HCT116 (cell line): Measurements from ENCODE around the gene TNFSF12. TPM values are rescaled to one million over a fixed set of nuclear protein-coding genes. Genes with fewer than 3 reads are reported as not detected.
A peak's percentile ranks its signal among the peaks of the same experiment; 100 is the strongest.

ENCODE experiments used
- ATAC-seq: fragments of 200-7000 bp; cut with Tn5 transposase; 2 replicates; pipeline ENCODE4 v1.9.1; 2020; ENCODE audit warnings: mild to moderate bottlenecking, moderate library complexity
- BruUV-seq: library from RNA; stranded (reverse); fragments of 400-500 nt; replicated peaks from 2 replicates; lab custom pipeline; 2021; lab: Mats Ljungman, UMichigan
- CTCF ChIA-PET: fragments of 300-600 bp; sonication (Branson Sonifier 250); formaldehyde crosslinking; loops from one replicate; lab custom pipeline; 2021; ENCODE audit warnings: antibody characterized with exemption; lab: Charles Lee
- POLR2A ChIA-PET: fragments of 300-600, 350-600 bp; sonication (Branson Sonifier 250); formaldehyde crosslinking; loops from one replicate; lab custom pipeline; 2021; ENCODE audit warnings: antibody characterized with exemption; lab: Charles Lee
- RAD21 ChIA-PET, 2 experiments: fragments of 300-600 bp; sonication (Branson Sonifier 250); formaldehyde crosslinking; loops; one replicate each; lab custom pipeline; 2023; ENCODE audit warnings: low total read pairs in 2 of 2; ENCODE audit not compliant: uncharacterized antibody in 2 of 2, unreplicated experiment in 2 of 2, low non-redundant PET in 1 of 2; lab: Charles Lee
- DNase-seq: peaks from one replicate; pipeline ENCODE4 v3.0.0-alpha.2; 2010; ENCODE audit warnings: low read depth, low spot score
- H2AFZ ChIP-seq: fragments of 200-600 bp; shearing (Covaris generic), sonication (generic); 2 replicates; pipeline ENCODE4 v1.6.1; 2017; ENCODE audit warnings: low read depth, mixed run types, mixed read lengths, antibody characterized with exemption, low read length; ENCODE audit not compliant: poor library complexity, severe bottlenecking
- H3K27ac ChIP-seq: 2 replicates; pipeline ENCODE4 v1.5.1; 2012; ENCODE audit warnings: low read depth, low read length
- H3K27me3 ChIP-seq: fragments of 200-600 bp; sonication (generic); 2 replicates; pipeline ENCODE4 v1.6.1; 2016; ENCODE audit warnings: mixed run types, low read length, mixed read lengths; ENCODE audit not compliant: insufficient read depth
- H3K36me3 ChIP-seq, 2 experiments: fragments of 200-500 bp in 1 of 2; fragments of 200-600 bp in 1 of 2; sonication (Bioruptor generic) in 1 of 2; sonication (generic) in 1 of 2; 2 replicates each; pipeline versions ENCODE4 v1.5.1 to v1.6.1; 2014 to 2016; ENCODE audit warnings: low read length in 2 of 2, inconsistent platforms in 1 of 2, mixed read lengths in 1 of 2, mixed run types in 1 of 2; ENCODE audit not compliant: insufficient read depth in 2 of 2, control insufficient read depth in 1 of 2
- H3K4me1 ChIP-seq, 2 experiments: fragments of 200-600 bp in 1 of 2; sonication (generic) in 1 of 2; 2 replicates each; pipeline versions ENCODE4 v1.5.1 to v1.6.1; 2012 to 2017; ENCODE audit warnings: low read length in 2 of 2, inconsistent platforms in 1 of 2, mild to moderate bottlenecking in 1 of 2, mixed read lengths in 1 of 2, mixed run types in 1 of 2, moderate library complexity in 1 of 2; ENCODE audit not compliant: insufficient read depth in 2 of 2, control insufficient read depth in 1 of 2
- H3K4me2 ChIP-seq: fragments of 200-600 bp; sonication (generic); 2 replicates; pipeline ENCODE4 v1.6.1; 2017; ENCODE audit warnings: mixed run types, low read length, mixed read lengths
- H3K4me3 ChIP-seq, 2 experiments: fragments of 200-600 bp in 1 of 2; sonication (generic) in 1 of 2; replicated peaks in 1 of 2; 2 replicates each; pipeline ENCODE4 v1.5.1; 2011 to 2016; ENCODE audit warnings: low read length in 2 of 2, control low read depth in 1 of 2, low read depth in 1 of 2, mild to moderate bottlenecking in 1 of 2, mixed read lengths in 1 of 2, mixed run types in 1 of 2
- H3K79me2 ChIP-seq: fragments of 200-600 bp; sonication (generic); 2 replicates; pipeline ENCODE4 v1.6.1; 2017; ENCODE audit warnings: mild to moderate bottlenecking, mixed run types, low read length, moderate library complexity, mixed read lengths; ENCODE audit not compliant: insufficient read depth
- H3K9ac ChIP-seq: fragments of 200-600 bp; sonication (generic); 2 replicates; pipeline ENCODE4 v1.6.1; 2016; ENCODE audit warnings: low read length, mixed read lengths
- H3K9me2 ChIP-seq: fragments of 200-600 bp; sonication (generic), shearing (Covaris generic); 2 replicates; pipeline ENCODE4 v1.6.1; 2017; ENCODE audit warnings: mixed run types, mild to moderate bottlenecking, moderate library complexity; ENCODE audit not compliant: insufficient read depth
- H3K9me3 ChIP-seq, 2 experiments: fragments of 200-500 bp in 1 of 2; fragments of 200-600 bp in 1 of 2; sonication (Bioruptor generic) in 1 of 2; sonication (generic) in 1 of 2; 2 replicates each; pipeline ENCODE4 v1.6.1; 2014 to 2017; ENCODE audit warnings: low read length in 2 of 2, mixed read lengths in 2 of 2, inconsistent platforms in 1 of 2, low read depth in 1 of 2, mild to moderate bottlenecking in 1 of 2, mixed run types in 1 of 2, moderate library complexity in 1 of 2; ENCODE audit not compliant: control insufficient read depth in 1 of 2, insufficient read depth in 1 of 2
- H4K20me1 ChIP-seq: fragments of 200-600 bp; sonication (generic), shearing (Covaris generic); 2 replicates; pipeline ENCODE4 v1.6.1; 2017; ENCODE audit warnings: mixed run types, mild to moderate bottlenecking, moderate library complexity; ENCODE audit not compliant: insufficient read depth
- ZFX ChIP-seq: fragments of 450-650 bp; IDR thresholded peaks from 2 replicates; pipeline ENCODE4 v1.6.1; 2017
- intact Hi-C: fragments of 100-400 bp; cut with micrococcal nuclease; formaldehyde crosslinking; loops from 2 replicates; pipeline ENCODE4 v1.10.0; 2022
- total RNA-seq: library from RNA; stranded (reverse); gene quantifications from one replicate; pipeline ENCODE4 v1.2.1, GENCODE V29; 2021; ENCODE audit not compliant: unreplicated experiment
- TF ChIP-seq, protein P1 (sequence below), 3 experiments: fragments of 200-600 bp in 1 of 3; sonication (generic) in 1 of 3; IDR thresholded peaks in 2 of 3; conservative IDR thresholded peaks in 1 of 3; 2 replicates each; pipeline ENCODE4 v1.5.1; 2012 to 2017; ENCODE audit warnings: low read depth in 2 of 3, low read length in 2 of 3, antibody characterized with exemption in 1 of 3, borderline replicate concordance in 1 of 3, control low read depth in 1 of 3, mild to moderate bottlenecking in 1 of 3, mixed read lengths in 1 of 3, mixed run types in 1 of 3, moderate library complexity in 1 of 3; ENCODE audit not compliant: insufficient read depth in 1 of 3

The TNFSF12 gene
- total RNA-seq, 1 experiment from 2014 or later, result 12.3 TPM

DNA sequence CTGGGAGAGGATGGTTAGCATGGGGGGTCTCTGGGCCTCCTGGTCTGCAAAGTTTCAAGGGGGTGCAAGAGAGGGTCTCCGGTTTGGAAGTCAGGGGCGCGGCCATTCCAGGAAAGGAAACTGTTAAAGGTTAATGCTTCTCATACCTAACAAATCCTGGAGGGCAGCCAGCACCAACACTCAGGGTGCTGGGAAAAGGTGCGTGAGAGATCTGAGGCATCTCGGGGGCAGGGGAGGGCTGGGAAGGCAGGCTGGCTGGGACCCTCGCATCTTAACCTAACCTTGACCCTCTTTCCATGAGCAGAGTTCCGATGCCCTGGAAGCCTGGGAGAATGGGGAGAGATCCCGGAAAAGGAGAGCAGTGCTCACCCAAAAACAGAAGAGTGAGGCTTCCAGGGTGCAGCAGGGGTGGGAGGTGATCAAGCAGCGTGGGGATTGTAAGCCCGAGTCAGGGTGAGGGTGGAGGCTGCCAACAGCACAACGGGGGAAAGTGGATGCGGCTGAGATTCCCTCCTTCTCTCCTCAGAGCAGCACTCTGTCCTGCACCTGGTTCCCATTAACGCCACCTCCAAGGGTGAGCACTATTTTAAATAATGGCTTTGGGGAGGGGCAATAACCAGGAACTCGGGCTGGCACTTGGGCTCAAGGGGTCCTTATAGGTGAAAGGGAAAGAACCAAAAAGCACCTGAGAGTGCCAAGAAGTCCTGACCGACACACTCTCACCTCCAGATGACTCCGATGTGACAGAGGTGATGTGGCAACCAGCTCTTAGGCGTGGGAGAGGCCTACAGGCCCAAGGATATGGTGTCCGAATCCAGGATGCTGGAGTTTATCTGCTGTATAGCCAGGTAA is 10.7 kb downstream of the TNFSF12 start:
- intact Hi-C loops, result loop anchor here (2.0 to 10.0 kb wide), 3 partner anchors 75 to 123 kb away; partner anchors contain the start of genes CHRNB1, POLR2A and SLC35G6
- CTCF ChIA-PET, result interaction anchor here (0.6 to 2.4 kb wide), 22 partner anchors 10 to 514 kb away, joined by 3 to 37 read pairs (median 4); partner anchors contain the start of genes CD68, NEURL4, SLC2A4 and TMEM102
- Histone ChIP-seq H3K4me2 (peak overlapping the region; percentile 95), H4K20me1 (no peaks in the 10 kb centered on the region), H3K27ac (peak overlapping the region; percentile 86), H3K9ac (0 out of 2 replicates have a peak overlapping the region, but pooled peaks have one; percentile 98), H3K36me3 (peaks cover 10 to 13% of the 10 kb centered on the region in 2 experiments; a peak in 3 of 4 replicates), H3K9me3 (no peaks in the 10 kb centered on the region), H3K4me1 (peaks cover 27 to 55% of the 10 kb centered on the region in 2 experiments), H2AFZ (no peak overlapping the region), H3K79me2 (peaks cover 31% of the 10 kb centered on the region), H3K27me3 (no peaks in the 10 kb centered on the region), H3K9me2 (no peaks in the 10 kb centered on the region), H3K4me3 (no peak overlapping the region; a peak in 1 of 4 replicates)
- TF ChIP-seq, protein P1, sequence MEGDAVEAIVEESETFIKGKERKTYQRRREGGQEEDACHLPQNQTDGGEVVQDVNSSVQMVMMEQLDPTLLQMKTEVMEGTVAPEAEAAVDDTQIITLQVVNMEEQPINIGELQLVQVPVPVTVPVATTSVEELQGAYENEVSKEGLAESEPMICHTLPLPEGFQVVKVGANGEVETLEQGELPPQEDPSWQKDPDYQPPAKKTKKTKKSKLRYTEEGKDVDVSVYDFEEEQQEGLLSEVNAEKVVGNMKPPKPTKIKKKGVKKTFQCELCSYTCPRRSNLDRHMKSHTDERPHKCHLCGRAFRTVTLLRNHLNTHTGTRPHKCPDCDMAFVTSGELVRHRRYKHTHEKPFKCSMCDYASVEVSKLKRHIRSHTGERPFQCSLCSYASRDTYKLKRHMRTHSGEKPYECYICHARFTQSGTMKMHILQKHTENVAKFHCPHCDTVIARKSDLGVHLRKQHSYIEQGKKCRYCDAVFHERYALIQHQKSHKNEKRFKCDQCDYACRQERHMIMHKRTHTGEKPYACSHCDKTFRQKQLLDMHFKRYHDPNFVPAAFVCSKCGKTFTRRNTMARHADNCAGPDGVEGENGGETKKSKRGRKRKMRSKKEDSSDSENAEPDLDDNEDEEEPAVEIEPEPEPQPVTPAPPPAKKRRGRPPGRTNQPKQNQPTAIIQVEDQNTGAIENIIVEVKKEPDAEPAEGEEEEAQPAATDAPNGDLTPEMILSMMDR (IDR thresholded peaks at IDR 0.05 in 2 of 3, conservative IDR thresholded peaks at IDR 0.05 in 1 of 3; ENCODE audit: borderline replicate concordance in 1 of 3, insufficient read depth in 1 of 3, low read depth in 2 of 3, low read length in 2 of 3), result no peak
- 0 out of 2 replicates have a peak, but pooled peaks have one; percentile 47 for TF ChIP-seq ZFX
- BruUV-seq, result no TSS peak
- no peak for ATAC-seq
- RAD21 ChIA-PET, result interaction anchor here in 1 of 2 experiments (1.7 kb wide), 1 partner anchor 203 kb away, joined by 4 read pairs; no protein-coding TSS in a partner anchor
- no peak for DNase-seq
- POLR2A ChIA-PET, result interaction anchor here (1.1 to 2.0 kb wide), 7 partner anchors 12 to 128 kb away, joined by 3 to 6 read pairs (median 4); partner anchors contain the start of genes POLR2A, TMEM102 and TP53
